Pulmonary artery endothelial cell (primary cell): ENCODE data around the gene BOLL. TPM values are rescaled to one million over a fixed set of nuclear protein-coding genes. Genes with fewer than 3 reads are reported as not detected.
"Not testable (repeated sequence)": the region's sequence is repeated elsewhere in the genome, so short reads cannot be mapped to it uniquely, and the experiment has no call there.

Source experiments
- DNase-seq: peaks from one replicate; pipeline ENCODE4 v3.0.0-alpha.2; 2011; ENCODE audit warnings: low read depth, low spot score
- total RNA-seq: library from RNA; depleted of rRNA; stranded (reverse); fragments of >200 nt; gene quantifications from 2 replicates; pipeline ENCODE4 v1.2.3, GENCODE V29; 2014

The BOLL gene
- total RNA-seq, 1 donor from 2014 or later: not detected

GRCh38 chr2:197798187-197798586 lies 13.1 kb upstream of the BOLL start:
- no peak for DNase-seq

DNA sequence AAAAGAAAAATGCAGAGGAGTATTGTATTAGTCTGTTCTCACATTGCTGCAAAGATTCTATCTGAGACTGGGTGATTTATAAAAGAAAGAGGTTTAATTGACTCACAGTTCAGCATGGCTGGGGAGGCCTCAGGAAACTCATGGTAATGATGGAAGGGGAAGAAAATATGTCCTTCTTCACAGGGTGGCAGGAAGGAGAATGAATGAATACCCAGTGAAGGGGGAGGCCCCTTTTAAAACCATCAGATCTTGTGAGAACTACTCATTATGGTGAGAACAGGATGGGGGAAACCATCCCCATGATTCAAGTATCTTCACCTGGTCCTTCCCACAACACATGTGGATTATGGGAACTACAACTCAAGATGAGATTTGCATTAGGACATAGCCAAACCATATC lies 10.2 kb upstream of the BOLL start:
- no peak for DNase-seq

GRCh38 chr2:197793456-197793855 lies 8.3 kb upstream of the BOLL start:
- no peak for DNase-seq

- no peak for DNase-seq
Measured at GRCh38 chr2:197786010-197786877, 1.1 kb upstream of the BOLL start.

DNA sequence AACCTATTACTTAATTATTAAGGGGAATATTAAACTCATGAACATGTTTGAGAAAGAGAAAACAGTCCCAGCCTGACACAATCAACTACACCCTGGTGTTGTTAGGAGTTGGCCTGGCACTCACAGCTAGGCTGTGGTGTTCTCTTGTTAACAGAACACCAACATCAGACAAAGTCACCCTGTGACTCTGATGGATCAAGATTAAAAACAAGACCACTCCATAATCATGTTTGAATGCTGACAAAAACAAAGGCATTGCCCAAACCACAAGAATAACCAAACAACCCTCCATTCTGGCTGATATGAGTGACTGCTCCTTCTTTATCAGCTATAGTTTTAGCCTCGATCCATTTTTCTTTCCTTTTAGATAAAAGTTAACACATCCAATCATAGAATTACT lies 3.0 kb downstream of the BOLL start:
- no peak for DNase-seq

- no peak for DNase-seq
Measured at GRCh38 chr2:197779261-197779660, 5.9 kb downstream of the BOLL start.

DNA sequence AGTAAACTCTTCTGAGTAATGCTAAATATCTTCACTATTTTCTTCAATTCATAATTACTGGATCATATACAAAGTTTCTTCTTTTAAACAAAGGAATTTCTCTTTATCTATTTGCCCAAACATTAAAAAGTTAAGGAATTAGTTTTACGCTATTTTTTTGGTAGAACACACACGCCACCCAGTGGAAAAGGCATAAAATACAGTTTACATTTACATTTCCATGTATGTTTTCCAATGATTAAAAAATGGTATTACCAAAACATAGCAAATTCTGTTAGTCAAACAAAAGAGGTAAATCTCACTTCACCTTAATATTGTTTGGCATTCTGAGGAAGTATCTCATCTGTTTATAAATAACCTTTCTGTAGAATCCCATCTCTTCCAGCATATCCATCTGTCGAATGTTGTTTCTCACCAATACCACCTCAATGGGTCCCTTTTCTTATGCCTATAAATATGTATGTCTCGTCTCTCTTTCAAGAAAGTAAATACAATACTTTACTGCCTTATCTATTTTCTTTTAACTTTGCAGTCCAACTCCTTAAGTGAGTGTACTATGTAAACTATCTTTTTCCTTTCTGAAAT lies 7.2 kb downstream of the BOLL start:
- DNase-seq: no peak

- no peak for DNase-seq
Measured at GRCh38 chr2:197760293-197760657, 24.8 kb downstream of the BOLL start.

DNA sequence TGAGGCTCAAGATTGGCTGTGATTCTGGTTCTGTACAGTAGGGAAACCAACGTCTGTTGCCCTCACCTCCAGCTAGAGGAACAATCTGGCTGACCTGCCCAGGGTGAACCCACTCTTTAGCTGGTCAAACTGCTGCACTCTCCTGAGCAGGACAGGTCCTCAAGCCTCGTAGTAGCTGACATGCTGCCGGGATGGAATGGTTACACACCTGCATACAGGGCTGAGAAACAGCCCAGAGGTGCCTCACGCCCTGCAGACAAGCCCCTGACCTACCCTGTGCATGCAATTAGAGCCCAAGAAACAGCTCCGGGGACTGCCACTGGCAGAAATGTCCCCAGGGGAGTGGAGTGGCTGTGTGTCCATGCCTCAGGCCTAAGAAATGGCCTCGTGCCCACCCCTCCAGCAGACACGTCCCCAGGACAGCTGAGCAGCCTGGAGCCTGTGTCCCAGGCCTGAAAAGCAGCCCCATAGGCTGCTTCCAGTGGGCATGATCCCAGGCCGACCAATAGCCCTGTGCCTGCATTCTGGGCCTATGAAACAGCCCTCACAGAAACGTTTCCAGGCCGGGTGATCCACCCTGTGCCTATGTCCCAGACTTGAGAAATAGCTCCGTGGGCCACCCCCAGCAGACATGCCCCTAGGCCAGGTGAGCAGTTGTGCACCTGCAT lies 25.4 kb downstream of the BOLL start:
- DNase-seq: no peak

GRCh38 chr2:197759013-197759412 lies 26.1 kb downstream of the BOLL start:
- DNase-seq: no peak

DNA sequence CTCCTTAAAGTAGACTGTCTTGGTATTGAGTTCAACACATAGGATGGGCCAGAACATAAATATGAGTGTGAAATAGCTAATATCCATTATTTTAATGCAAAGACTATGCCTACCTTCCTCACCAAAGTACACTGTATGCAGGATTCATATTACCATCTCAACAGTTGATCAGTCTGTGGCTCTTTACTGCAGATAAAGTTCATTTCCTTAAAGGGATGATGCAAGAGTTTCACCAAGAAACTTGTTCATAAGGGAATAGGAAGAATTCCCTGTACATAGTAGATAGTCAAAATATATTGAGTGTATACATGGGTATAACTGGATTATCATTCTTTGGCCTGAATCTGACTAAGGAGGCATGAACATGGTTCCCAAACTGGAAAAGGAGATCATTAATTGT lies 44.9 kb downstream of the BOLL start:
- DNase-seq: no peak

DNA sequence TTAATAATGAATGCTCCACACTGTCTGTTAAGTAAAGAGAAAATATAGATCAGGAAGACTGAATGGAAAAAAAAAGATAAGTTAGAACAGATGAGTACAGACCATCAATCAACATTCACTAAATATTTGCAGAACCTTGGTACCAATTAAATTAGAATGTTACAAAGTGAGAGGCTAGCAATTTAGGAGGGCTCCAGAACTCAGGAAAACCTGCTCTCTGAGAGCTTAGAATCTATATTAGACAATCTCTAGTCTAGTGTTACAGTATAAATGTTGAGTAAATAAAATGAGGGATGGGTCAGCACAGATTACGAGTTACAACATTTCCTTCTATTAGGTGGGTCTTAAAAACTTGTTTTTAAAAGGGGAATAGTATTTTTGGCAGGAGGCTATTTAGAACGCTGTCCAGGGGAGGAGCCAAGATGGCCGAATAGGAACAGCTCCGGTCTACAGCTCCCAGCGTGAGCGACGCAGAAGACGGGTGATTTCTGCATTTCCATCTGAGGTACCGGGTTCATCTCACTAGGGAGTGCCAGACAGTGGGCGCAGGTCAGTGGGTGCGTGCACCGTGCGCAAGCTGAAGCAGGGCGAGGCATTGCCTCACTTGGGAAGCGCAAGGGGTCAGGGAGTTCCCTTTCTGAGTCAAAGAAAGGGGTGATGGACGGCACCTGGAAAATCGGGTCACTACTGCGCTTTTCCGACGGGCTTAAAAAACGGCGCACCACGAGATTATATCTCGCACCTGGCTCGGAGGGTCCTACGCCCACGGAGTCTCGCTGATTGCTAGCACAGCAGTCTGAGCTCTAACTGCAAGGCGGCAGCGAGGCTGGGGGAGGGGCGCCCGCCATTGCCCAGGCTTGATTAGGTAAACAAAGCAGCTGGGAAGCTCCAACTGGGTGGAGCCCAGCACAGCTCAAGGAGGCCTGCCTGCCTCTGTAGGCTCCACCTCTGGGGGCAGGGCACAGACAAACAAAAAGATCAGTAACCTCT lies 56.3 kb downstream of the BOLL start:
- not testable (repeated sequence) for DNase-seq

DNA sequence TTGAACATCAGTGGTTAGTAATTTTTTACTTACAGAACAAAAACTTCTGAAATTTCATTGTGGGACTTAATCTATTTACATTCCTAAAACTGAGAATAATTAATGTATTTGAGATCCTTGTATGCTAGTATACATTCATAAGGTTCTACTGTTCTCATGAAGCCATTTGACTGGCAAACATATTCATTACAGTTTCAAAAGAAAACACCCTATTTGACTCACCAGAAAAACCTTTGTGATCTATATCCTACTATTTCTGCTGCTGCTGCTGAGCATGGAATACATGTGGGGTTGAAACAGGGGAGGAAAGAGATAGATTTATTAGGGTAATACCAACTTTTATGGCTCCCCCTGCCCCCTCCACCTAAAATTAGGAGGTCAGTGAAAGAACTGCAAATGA lies 58.1 kb downstream of the BOLL start:
- no peak for DNase-seq

DNA sequence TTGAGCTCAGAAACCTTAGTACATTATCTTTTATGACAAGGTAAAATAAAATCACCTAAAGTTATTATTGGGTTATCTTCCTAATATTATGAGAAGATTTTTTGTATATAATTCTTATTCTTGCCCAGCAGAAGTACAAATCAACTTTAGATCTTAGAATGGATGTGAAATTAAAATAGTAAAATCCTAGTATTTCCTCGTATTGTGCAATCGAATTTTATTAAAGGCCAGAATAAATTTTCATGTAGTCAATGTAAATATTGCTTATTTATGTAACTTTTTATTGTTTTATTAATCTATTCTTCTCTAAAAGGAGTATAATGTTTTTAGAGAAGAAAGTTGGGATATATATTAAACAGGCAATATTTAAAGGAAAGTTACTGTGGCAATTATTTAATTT lies 67.3 kb downstream of the BOLL start:
- no peak for DNase-seq

DNA sequence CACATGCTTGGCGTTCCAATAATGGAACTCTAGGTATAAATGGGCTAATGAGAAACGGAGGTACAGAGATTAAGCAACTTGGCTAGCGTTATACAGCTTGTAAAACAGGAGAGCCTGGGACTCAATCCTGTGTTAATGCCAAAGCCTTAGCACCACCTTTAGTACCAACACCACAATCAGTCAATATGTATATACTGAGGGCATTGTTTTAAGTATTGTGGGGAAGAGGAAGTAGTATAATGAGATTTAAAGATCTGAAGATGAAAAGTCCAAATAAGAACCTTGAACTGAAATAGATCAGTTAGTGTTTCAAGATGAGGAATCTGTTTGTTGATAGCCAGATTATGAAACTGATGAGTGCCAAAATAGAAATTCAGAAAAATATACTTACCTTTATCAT lies 71.8 kb downstream of the BOLL start:
- no peak for DNase-seq

DNA sequence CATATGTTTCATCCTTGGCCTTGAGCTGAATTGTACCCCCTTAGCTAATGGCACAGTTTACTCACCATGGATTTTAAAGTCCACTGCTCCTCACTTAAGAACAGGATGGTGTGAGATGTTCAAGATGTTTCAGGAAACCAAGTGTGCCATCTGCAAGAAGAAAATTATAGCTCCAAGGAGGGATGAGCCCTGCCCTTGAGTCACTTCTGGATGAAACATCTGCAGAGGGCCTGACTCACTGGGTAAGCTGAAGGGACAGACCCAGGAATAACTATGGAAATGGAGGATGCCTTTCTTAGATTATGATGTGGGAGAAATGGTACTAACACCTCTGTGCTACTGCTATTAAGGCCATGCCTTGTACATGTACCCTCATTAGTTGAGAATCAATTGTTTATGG lies 73.5 kb downstream of the BOLL start:
- no peak for DNase-seq

- DNase-seq: no peak
Measured at GRCh38 chr2:197710424-197711042, 74.6 kb downstream of the BOLL start.

DNA sequence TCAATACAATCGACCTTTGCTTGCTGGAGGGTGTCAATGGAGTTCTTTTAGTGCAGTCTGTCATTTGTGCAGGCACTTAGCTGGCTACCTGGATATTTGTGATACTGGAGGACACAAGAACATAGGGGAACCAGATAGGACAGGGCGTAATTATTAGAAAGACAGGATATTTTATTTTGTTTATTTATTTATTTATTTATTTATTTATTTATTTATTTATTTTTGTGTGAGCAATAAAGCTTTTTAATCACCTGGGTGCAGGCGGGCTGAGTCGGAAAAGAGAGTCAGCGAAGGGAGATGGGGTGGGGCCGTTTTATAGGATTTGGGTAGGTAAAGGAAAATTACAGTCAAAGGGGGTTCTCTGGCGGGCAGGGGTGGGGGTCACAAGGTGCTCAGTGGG lies 76.0 kb downstream of the BOLL start:
- DNase-seq: not testable (repeated sequence)

GRCh38 chr2:197708331-197708730 lies 76.8 kb downstream of the BOLL start:
- DNase-seq: no peak

DNA sequence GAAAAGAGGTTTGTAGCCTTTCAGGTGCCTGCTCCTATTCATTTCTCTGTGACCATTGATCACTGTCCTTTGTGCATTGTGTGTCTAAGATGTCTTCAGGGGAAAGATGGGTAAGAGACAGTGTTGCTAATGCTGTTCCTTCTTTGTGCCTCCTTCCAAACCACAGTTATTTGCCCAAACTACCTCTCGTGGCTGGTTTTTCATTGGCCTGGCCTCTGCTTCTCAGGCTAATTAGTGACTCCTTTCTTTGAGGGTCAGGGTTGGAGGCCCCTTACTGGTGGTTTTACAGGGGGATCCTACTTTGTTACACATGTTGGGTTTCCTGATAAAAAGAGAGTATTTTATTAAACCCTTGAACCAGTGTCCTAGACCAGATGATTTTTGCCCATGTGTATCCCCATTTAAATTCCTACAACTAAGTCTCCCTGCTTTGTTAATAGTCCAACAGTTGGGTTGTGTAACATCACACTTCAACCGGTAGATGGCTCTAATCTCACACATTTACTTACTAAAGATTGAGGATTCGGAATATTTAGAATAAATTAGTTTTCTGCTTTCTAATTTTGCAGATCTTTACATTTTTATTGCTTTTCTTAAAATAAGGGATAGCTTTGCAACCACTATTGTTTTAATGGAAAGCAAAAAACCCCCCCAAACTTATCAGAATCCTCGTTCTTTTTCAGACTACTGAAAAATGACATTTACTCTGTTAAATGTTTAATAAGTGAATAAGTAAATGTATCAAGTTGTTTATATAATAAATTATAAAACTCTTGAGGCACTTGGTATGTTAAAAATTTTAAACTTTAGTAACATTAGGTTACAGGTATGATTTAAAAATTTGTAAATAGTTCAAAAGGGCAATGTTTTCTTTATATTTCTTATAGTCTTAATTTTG lies 77.6 kb downstream of the BOLL start:
- DNase-seq: no peak
